Peyer's patch (tissue), 4 donors: ENCODE results near the gene HPSE2.

Experiments used
- POLR2A ChIP-seq, 2 donors: fragments of 450-650 bp; IDR thresholded peaks; one replicate each; pipeline ENCODE4 v1.5.1; 2017; ENCODE audit warnings: antibody characterized with exemption in 2 of 2, mild to moderate bottlenecking in 2 of 2, moderate library complexity in 2 of 2
- TF ChIP-seq, protein P1 (sequence below), 6 experiments: fragments of 450-650 bp in 4 of 6; fragments of 200-600 bp in 2 of 6; sonication (generic) in 1 of 6; IDR thresholded peaks; one replicate each; pipeline ENCODE4 v1.5.1; 2017 to 2019; ENCODE audit warnings: antibody characterized with exemption in 6 of 6, mild to moderate bottlenecking in 3 of 6, moderate library complexity in 1 of 6

DNA sequence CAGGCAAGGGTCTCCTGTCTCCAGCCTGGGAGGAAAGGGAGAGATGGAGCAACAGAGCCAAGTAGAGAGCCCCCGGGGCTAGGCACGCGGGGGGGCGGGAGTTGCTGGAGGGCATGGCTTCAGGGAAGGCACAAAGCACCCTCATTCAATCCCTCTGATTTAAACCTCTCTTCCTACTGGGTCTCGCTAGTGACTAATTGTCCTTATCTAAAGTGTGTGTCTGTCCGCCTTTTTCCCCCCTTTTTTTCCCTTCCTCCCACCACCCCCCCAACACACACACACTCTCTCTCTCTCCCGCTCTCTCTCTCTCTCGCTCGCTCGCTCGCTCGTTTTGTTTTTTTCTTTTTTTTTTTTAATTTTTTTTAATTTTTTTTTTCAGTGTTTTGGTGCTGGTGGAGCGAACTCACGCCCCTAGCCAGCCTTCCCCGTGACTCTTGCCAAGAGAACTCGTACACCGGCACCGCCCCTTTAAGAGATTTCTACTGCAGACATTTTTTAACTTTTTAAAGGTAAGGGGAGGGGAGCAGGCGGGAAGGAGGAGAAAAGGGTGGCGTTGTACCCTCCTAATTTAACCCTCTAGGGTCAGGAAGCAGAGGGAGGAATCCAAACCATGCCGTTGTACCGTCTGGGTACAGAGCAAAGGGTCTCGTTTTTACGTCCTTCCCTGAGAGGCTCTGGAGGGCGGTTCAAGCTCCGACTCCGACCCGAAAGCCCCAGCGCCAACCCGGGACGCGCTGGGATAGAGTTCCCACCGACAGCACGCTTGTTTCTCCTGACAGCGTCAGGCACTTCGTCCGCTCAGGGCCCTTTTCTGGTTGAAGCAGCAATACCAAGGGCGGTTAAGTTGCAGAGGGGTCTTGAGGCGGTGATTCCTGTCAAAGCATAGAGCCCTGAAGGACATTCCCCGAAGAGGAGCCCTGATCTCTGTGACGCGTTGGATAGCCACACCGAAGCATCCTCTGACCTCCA, at the start of gene HPSE2:
- TF ChIP-seq, protein P1, sequence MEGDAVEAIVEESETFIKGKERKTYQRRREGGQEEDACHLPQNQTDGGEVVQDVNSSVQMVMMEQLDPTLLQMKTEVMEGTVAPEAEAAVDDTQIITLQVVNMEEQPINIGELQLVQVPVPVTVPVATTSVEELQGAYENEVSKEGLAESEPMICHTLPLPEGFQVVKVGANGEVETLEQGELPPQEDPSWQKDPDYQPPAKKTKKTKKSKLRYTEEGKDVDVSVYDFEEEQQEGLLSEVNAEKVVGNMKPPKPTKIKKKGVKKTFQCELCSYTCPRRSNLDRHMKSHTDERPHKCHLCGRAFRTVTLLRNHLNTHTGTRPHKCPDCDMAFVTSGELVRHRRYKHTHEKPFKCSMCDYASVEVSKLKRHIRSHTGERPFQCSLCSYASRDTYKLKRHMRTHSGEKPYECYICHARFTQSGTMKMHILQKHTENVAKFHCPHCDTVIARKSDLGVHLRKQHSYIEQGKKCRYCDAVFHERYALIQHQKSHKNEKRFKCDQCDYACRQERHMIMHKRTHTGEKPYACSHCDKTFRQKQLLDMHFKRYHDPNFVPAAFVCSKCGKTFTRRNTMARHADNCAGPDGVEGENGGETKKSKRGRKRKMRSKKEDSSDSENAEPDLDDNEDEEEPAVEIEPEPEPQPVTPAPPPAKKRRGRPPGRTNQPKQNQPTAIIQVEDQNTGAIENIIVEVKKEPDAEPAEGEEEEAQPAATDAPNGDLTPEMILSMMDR (IDR thresholded peaks at IDR 0.05) = no peak
- no peak for TF ChIP-seq POLR2A (IDR thresholded peaks at IDR 0.05)
